IMR-90 (cell line): ENCODE measurements around the gene EPS8.

ENCODE experiments used
- CEBPB ChIP-seq: IDR thresholded peaks from 2 replicates; pipeline ENCODE4 v1.6.1; 2012; ENCODE audit warnings: low read depth, low read length, improper control_type of control experiment
- MAFK ChIP-seq: IDR thresholded peaks from 2 replicates; pipeline ENCODE4 v1.6.1; 2012; ENCODE audit warnings: low read depth, low read length, improper control_type of control experiment
- NFE2L2 ChIP-seq: fragments of 150-350 bp; IDR thresholded peaks from 2 replicates; pipeline ENCODE4 v1.6.1; 2016; ENCODE audit warnings: low read depth, mild to moderate bottlenecking, low read length
- RAD21 ChIP-seq: IDR thresholded peaks from 2 replicates; pipeline ENCODE4 v1.6.1; 2012; ENCODE audit warnings: low read length, improper control_type of control experiment
- RCOR1 ChIP-seq: IDR thresholded peaks from 2 replicates; pipeline ENCODE4 v1.6.1; 2012; ENCODE audit warnings: mild to moderate bottlenecking, low read length, improper control_type of control experiment; ENCODE audit not compliant: insufficient replicate concordance
- RFX5 ChIP-seq: IDR thresholded peaks from 2 replicates; pipeline ENCODE4 v1.8.0; 2012; ENCODE audit warnings: low read depth, mild to moderate bottlenecking, low read length, moderate library complexity
- SMC3 ChIP-seq: fragments of 150-350 bp; IDR thresholded peaks from 2 replicates; pipeline ENCODE4 v1.6.1; 2016; ENCODE audit warnings: low read depth, mild to moderate bottlenecking, antibody characterized with exemption, low read length, moderate library complexity
- USF2 ChIP-seq: fragments of 150-350 bp; IDR thresholded peaks from 2 replicates; pipeline ENCODE4 v1.6.1; 2017; ENCODE audit warnings: mild to moderate bottlenecking, antibody characterized with exemption, low read length, low read depth
- TF ChIP-seq, protein P1 (sequence below): conservative IDR thresholded peaks from 2 replicates; pipeline ENCODE4 v1.5.1; 2012; ENCODE audit warnings: mild to moderate bottlenecking, low read depth, low read length, improper control_type of control experiment

- TF ChIP-seq NFE2L2 (no peak), CEBPB (no peak), RFX5 (no peak), RAD21 (no peak), USF2 (no peak), SMC3 (no peak), MAFK (no peak), RCOR1 (no peak)
- TF ChIP-seq, protein P1, sequence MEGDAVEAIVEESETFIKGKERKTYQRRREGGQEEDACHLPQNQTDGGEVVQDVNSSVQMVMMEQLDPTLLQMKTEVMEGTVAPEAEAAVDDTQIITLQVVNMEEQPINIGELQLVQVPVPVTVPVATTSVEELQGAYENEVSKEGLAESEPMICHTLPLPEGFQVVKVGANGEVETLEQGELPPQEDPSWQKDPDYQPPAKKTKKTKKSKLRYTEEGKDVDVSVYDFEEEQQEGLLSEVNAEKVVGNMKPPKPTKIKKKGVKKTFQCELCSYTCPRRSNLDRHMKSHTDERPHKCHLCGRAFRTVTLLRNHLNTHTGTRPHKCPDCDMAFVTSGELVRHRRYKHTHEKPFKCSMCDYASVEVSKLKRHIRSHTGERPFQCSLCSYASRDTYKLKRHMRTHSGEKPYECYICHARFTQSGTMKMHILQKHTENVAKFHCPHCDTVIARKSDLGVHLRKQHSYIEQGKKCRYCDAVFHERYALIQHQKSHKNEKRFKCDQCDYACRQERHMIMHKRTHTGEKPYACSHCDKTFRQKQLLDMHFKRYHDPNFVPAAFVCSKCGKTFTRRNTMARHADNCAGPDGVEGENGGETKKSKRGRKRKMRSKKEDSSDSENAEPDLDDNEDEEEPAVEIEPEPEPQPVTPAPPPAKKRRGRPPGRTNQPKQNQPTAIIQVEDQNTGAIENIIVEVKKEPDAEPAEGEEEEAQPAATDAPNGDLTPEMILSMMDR, result no peak
Observed at GRCh38 chr12:15749937-15750336, 39.3 kb downstream of the EPS8 start.
